NCI-H2029 (cell line): Measurements from ENCODE around the gene ZSCAN5B.
"Not testable (repeated sequence)": the region's sequence is repeated elsewhere in the genome, so short reads cannot be mapped to it uniquely, and the experiment has no call there.

Experiments used
- DNase-seq: peaks from one replicate; lab custom pipeline; 2025; lab: John Stamatoyannopoulos, UW

ZSCAN5B gene

GRCh38 chr19:56175861-56176307 is 21.7 kb downstream of the ZSCAN5B start, which contains the start of gene GALP:
GALP (plus strand) TSS chr19:56176008; CDS start chr19:56177109, 1,101 bp downstream.
- not testable (repeated sequence) for DNase-seq

GRCh38 chr19:56174550-56174949 is 23.0 kb downstream of the ZSCAN5B start:
- DNase-seq: no peak

DNA sequence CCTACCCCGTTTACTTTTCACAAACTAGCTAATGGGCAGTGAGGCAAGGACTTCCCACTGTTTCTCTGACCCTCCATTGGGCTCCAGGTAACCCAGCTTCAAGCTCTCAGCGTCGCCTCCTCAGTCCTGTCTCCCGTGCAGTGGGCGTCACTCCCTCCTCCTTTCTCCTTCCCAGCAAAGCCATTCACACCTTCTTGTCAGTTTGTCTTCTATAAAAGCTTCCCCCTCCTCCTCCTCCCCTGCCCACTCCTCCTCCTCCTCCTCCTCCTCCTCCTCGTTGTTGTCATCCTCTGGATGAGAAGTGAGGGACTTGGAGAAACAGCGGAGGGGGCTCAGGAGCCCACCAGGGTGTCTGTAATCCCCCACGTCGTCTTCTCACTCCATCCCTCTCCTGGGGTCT is 23.5 kb downstream of the ZSCAN5B start:
- no peak for DNase-seq

GRCh38 chr19:56170261-56170660 is 27.3 kb downstream of the ZSCAN5B start:
- DNase-seq: peak; percentile 87

DNA sequence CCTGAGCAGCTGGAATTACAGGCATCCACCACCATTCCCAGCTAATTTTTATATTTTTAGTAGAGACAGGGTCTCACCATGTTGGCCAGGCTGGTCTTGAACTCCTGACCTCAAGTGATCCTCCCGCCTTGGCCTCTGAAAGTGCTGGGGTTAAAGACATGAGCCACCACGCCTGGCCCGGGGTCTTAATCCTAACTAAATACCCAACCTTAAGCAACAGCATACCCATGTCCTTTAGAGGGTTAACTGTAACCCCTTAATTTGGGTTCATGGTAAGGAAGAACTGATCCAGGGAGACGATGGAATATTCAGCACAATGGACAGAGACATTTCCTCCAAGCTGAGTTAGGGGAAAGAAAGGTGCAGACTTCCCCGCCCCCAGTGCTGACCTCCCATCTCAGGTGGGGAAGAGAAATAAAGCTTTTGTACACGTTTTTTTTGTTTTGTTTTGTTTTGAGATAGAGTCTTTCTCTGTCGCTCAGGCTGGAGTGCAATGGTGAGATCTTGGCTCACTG is 30.5 kb downstream of the ZSCAN5B start:
- no peak for DNase-seq

DNA sequence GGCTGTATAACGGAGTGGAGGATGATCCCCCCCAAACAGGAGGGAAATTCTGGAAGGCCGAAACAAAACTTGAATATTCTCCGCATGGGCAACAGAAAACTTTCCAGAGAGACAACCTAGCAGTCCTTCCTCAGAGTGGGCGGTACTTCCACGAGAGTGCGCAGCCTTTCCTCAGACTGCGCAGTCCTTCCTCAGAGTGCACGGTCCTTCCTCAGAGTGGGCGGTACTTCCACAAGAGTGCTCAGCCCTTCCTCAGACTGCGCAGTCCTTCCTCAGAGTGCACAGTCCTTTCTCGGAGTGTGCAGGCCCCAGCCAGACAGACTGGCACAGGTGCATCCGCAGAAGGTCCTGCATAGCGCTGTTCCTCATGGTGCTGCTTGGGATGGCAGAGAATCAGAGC is 34.5 kb downstream of the ZSCAN5B start:
- no peak for DNase-seq

DNA sequence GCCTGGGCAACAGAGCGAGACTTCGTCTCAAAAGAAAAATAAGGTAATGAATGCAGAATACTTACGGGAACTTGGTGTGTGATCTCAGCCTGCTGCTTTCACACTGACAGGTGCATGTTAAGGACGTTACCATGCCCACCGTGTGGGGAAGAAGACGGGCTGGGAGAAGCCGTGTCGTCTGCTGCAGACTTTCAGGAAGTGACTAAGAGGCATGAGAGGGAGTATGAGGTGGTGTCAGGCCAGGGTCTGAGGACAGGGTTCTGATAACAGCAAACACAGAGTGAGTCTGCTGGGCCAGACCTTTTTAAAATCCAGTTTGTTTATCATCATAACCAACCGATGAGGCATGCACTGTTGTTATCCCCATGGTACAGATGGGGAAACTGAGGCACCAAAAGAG is 35.3 kb downstream of the ZSCAN5B start:
- no peak for DNase-seq

DNA sequence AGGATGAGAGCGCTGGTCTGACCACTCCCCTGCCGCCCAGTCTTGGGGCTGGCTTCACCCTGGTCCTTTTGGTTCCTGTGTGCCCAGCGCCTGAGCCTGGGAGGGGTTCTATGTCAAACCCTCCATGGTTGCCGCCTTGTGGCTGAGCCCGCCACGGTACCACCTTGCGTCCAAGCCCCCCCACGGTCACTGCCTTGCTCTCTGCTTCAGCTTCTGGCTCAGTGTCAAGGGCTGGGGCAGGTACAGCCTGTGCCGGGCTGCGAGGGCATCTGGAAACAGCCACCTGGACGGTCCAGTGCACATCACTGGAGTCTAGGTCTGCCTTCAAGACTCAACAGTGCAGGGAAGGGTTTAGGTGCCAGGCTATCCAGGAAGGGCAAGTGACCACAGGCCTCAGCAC is 36.0 kb downstream of the ZSCAN5B start:
- no peak for DNase-seq

- DNase-seq: no peak
Measured at GRCh38 chr19:56159622-56160271, 37.8 kb downstream of the ZSCAN5B start.

GRCh38 chr19:56159009-56159559 is 38.5 kb downstream of the ZSCAN5B start:
- no peak for DNase-seq

- DNase-seq: no peak
Measured at GRCh38 chr19:56158170-56158757, 39.3 kb downstream of the ZSCAN5B start.

GRCh38 chr19:56156768-56157167 is 40.8 kb downstream of the ZSCAN5B start:
- DNase-seq: no peak

GRCh38 chr19:56155124-56155687 is 42.4 kb downstream of the ZSCAN5B start:
- DNase-seq: no peak

DNA sequence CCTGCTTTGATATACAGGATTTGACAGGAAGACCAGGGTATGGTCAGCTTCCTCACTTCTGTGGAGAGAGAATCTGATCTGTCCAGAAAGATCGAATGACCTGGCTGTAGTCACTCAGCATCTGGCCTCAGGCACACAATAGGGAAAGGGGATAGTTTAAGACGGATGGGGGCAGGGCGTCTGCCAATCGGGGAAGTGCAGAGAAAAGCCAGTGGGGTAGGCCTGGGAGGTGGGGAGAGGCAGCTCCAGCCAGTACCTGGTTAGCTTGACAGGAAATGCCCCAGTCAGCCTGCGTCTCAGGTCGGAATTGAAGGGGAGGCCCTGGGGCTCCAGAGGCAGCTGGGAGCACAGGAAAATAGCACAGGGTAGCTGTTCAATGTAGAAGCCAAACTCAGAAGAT is 44.1 kb downstream of the ZSCAN5B start:
- no peak for DNase-seq

- no peak for DNase-seq
Measured at GRCh38 chr19:56152644-56153043, 44.9 kb downstream of the ZSCAN5B start.

DNA sequence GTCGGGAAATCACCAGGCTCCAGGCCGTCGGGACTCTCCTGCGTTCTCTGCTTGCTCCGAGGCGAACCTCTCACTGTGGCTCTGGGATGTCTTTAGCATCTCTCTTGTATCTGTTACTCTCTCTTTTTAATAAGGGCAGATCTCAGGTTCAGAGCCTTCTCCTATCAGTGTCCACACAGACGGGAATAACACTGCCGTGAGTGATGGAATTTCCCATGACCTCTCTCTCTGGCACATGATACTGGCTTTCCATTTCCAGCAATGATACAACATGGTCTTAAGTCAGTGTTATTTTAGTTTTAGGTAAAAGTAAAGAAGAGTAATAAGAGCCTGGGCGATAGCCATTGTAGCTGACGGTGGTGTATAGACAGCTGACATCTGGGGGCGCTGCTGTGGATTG is 47.2 kb downstream of the ZSCAN5B start:
- no peak for DNase-seq

DNA sequence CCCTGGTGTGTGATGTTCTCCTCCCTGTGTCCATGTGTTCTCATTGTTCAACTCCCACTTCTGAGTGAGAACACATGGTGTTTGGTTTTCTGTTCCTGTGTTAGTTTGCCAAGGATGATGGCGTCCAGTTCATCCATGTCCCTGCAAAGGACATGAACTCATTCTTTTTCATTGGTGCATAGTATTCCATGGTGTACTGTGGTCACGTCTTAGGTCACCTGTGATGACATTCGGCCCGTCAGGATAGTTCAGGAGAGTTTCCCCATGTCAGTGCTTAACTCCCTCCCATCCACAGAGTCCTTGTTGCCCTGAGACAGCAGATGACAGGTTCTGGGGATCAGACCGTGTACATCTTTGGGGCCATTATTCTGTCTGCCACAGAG is 47.9 kb downstream of the ZSCAN5B start:
- DNase-seq: no peak

DNA sequence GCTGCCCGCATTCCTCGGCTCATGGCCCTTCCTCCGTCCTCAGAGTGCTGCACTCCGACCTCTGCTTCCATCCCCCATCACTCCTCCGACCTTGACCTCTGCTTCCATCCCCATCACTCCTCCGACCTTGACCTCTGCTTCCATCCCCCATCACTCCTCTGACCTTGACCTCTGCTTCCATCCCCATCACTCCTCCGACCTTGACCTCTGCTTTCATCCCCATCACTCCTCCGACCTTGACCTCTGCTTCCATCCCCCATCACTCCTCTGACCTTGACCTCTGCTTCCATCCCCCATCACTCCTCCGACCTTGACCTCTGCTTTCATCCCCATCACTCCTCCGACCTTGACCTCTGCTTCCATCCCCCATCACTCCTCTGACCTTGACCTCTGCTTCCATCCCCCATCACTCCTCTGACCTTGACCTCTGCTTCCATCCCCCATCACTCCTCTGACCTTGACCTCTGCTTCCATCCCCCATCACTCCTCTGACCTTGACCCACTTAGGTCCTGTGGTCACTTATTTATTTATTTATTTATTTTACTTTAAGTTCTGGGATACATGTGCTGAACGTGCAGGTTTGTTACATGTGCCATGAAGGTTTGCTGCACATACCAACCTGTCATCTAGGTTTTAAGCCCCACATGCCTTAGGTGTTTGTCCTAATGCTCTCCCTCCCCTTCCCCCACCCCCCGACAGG is 48.5 kb downstream of the ZSCAN5B start:
- not testable (repeated sequence) for DNase-seq

- no peak for DNase-seq
Measured at GRCh38 chr19:56148096-56148495, 49.5 kb downstream of the ZSCAN5B start.

- DNase-seq: no peak
Measured at GRCh38 chr19:56147307-56147706, 50.3 kb downstream of the ZSCAN5B start.

- no peak for DNase-seq
Measured at GRCh38 chr19:56146904-56147303, 50.7 kb downstream of the ZSCAN5B start.

GRCh38 chr19:56145698-56146097 is 51.9 kb downstream of the ZSCAN5B start:
- DNase-seq: no peak
